T-cell (primary cell): ENCODE results near the gene STK33. TPM values are rescaled to one million over a fixed set of nuclear protein-coding genes. Genes with fewer than 3 reads are reported as not detected.

ENCODE experiments used
- ATAC-seq, 4 experiments: fragments of 200-7000 bp in 3 of 4; fragments of 150-1000 bp in 1 of 4; cut with Tn5 transposase; replicated peaks in 1 of 4; 1 replicate in 3 of 4; 2 replicates in 1 of 4; pipeline ENCODE4 v1.10.0; 2021; ENCODE audit warnings: moderate library complexity in 3 of 4, mild to moderate bottlenecking in 2 of 4, moderate number of reproducible peaks in 1 of 4
- CTCF ChIA-PET, 2 donors: fragments of 300-600 bp; sonication (Branson Sonifier 250); formaldehyde crosslinking; loops; one replicate each; lab custom pipeline; 2022; ENCODE audit warnings: antibody characterized with exemption in 2 of 2; lab: Charles Lee
- POLR2A ChIA-PET, 2 donors: fragments of 300-600 bp; sonication (Branson Sonifier 250); formaldehyde crosslinking; loops; one replicate each; lab custom pipeline; 2022; ENCODE audit warnings: antibody characterized with exemption in 2 of 2; lab: Charles Lee
- DNase-seq, 35 experiments: peaks; one replicate each; pipeline versions ENCODE4 v3.0.0 to v3.0.0-alpha.2; 2013 to 2023
- H3K27ac ChIP-seq: one replicate; pipeline ENCODE4 v1.5.1; 2013; ENCODE audit warnings: low read length
- H3K27me3 ChIP-seq, 2 experiments: replicated peaks in 1 of 2; 1 replicate in 1 of 2; 2 replicates in 1 of 2; pipeline versions ENCODE4 v1.6.1 to v1.7.0; 2013; ENCODE audit warnings: low read length in 1 of 2, mixed read lengths in 1 of 2; ENCODE audit not compliant: control insufficient read depth in 2 of 2, insufficient read depth in 2 of 2; ENCODE audit errors: extremely low read depth in 1 of 2
- H3K36me3 ChIP-seq, 2 donors: 1 replicate in 1 of 2; 2 replicates in 1 of 2; pipeline versions ENCODE4 v1.6.1 to v1.7.0; 2013; ENCODE audit warnings: low read length in 1 of 2; ENCODE audit not compliant: control insufficient read depth in 2 of 2, insufficient read depth in 1 of 2; ENCODE audit errors: extremely low read depth in 1 of 2
- H3K4me1 ChIP-seq, 2 experiments: 1 replicate in 1 of 2; 2 replicates in 1 of 2; pipeline versions ENCODE4 v1.6.1 to v1.7.0; 2013; ENCODE audit warnings: low read length in 2 of 2, mixed read lengths in 1 of 2; ENCODE audit not compliant: insufficient read depth in 2 of 2, control insufficient read depth in 1 of 2; ENCODE audit errors: extremely low read depth in 1 of 2
- H3K4me3 ChIP-seq, 2 donors: 1 replicate in 1 of 2; 2 replicates in 1 of 2; pipeline versions ENCODE4 v1.5.1 to v1.7.0; 2013; ENCODE audit warnings: mild to moderate bottlenecking in 2 of 2, low read length in 1 of 2, moderate library complexity in 1 of 2; ENCODE audit not compliant: control insufficient read depth in 1 of 2; ENCODE audit errors: extremely low read depth in 1 of 2
- H3K9me3 ChIP-seq: 2 replicates; pipeline ENCODE4 v1.7.0; 2013
- H3K27ac Mint-ChIP-seq, 2 donors: one replicate each; pipeline ENCODE4 v1.8.0; 2020 to 2021; ENCODE audit warnings: mild to moderate bottlenecking in 2 of 2, mixed read lengths in 2 of 2
- H3K27me3 Mint-ChIP-seq, 2 donors: one replicate each; pipeline ENCODE4 v1.8.0; 2021 to 2022; ENCODE audit warnings: mixed read lengths in 2 of 2
- H3K36me3 Mint-ChIP-seq: one replicate; pipeline ENCODE4 v1.8.0; 2021; ENCODE audit warnings: mixed read lengths
- H3K4me1 Mint-ChIP-seq, 3 donors: one replicate each; pipeline ENCODE4 v1.8.0; 2020 to 2022; ENCODE audit warnings: mixed read lengths in 3 of 3, mild to moderate bottlenecking in 1 of 3
- H3K4me3 Mint-ChIP-seq, 3 donors: one replicate each; pipeline ENCODE4 v1.8.0; 2020 to 2022; ENCODE audit warnings: mild to moderate bottlenecking in 3 of 3, mixed read lengths in 3 of 3, moderate library complexity in 3 of 3
- H3K9me3 Mint-ChIP-seq, 3 donors: one replicate each; pipeline ENCODE4 v1.8.0; 2020 to 2022; ENCODE audit warnings: mixed read lengths in 3 of 3
- WGBS: methylation state at CpG from one replicate; pipeline ENCODE4 v1.1.5; 2013; ENCODE audit warnings: missing lambda C conversion rate; ENCODE audit not compliant: insufficient coverage; 5-methylcytosine and 5-hydroxymethylcytosine counted together
- total RNA-seq, 35 experiments: library from RNA in 6 of 35; stranded (reverse) in 6 of 35; fragments of 120-200 nt in 1 of 35; gene quantifications; one replicate each; pipeline versions ENCODE4 v1.2.1 to v1.2.4 and lab custom pipeline; 2013 to 2026

The STK33 gene
- total RNA-seq, 5 donors from 2014 or later (not counting 1 experiment from before 2014, with no cell fraction given), result 0.30 to 1.5 (median 1.3) TPM

- H3K27me3 Mint-ChIP-seq, result peaks cover 0 to 3% of the 10 kb centered on the region in 2 donors
- no peaks in the 10 kb centered on the region for H3K36me3 Mint-ChIP-seq
- ATAC-seq (no peak), DNase-seq (no peak)
- Histone ChIP-seq H3K4me3 (no peak overlapping the region), H3K27me3 (peaks cover 0 to 11% of the 10 kb centered on the region in 2 experiments), H3K27ac (no peak overlapping the region), H3K36me3 (no peaks in the 10 kb centered on the region), H3K9me3 (no peaks in the 10 kb centered on the region), H3K4me1 (no peaks in the 10 kb centered on the region)
- ChIA-PET POLR2A (no interaction called here), CTCF (no interaction called here)
- no peaks in the 10 kb centered on the region for H3K9me3 Mint-ChIP-seq
- H3K4me3 Mint-ChIP-seq, result no peak overlapping the region
- H3K27ac Mint-ChIP-seq, result no peak overlapping the region
- WGBS, result 88% methylated on average over 4 of the region's 12 CpGs
- H3K4me1 Mint-ChIP-seq, result no peaks in the 10 kb centered on the region
Measured at GRCh38 chr11:8361664-8362210, 232.3 kb downstream of the STK33 start.

GRCh38 chr11:8361206-8361605, 232.8 kb downstream of the STK33 start:
- POLR2A ChIA-PET, result no interaction called here
- H3K4me3 ChIP-seq, result no peak overlapping the region
- WGBS, result 64% methylated on average over 7 of the region's 7 CpGs
- CTCF ChIA-PET, result no interaction called here
- DNase-seq, result no peak
- no peaks in the 10 kb centered on the region for H3K4me1 Mint-ChIP-seq
- peaks cover 0 to 3% of the 10 kb centered on the region in 2 donors for H3K27me3 Mint-ChIP-seq
- no peak for ATAC-seq
- no peaks in the 10 kb centered on the region for H3K36me3 Mint-ChIP-seq
- no peaks in the 10 kb centered on the region for H3K9me3 Mint-ChIP-seq
- no peak overlapping the region for H3K27ac ChIP-seq
- H3K36me3 ChIP-seq, result no peaks in the 10 kb centered on the region
- no peak overlapping the region for H3K4me3 Mint-ChIP-seq
- no peaks in the 10 kb centered on the region for H3K4me1 ChIP-seq
- H3K9me3 ChIP-seq, result no peaks in the 10 kb centered on the region
- H3K27ac Mint-ChIP-seq, result no peak overlapping the region
- peaks cover 0 to 11% of the 10 kb centered on the region in 2 experiments for H3K27me3 ChIP-seq

GRCh38 chr11:8360086-8360828, 233.8 kb downstream of the STK33 start:
- Histone ChIP-seq H3K27me3 (peaks cover 0 to 9% of the 10 kb centered on the region in 2 experiments), H3K9me3 (no peaks in the 10 kb centered on the region), H3K4me1 (no peaks in the 10 kb centered on the region), H3K36me3 (no peaks in the 10 kb centered on the region), H3K27ac (no peak overlapping the region), H3K4me3 (no peak overlapping the region)
- Mint-ChIP-seq H3K4me1 (no peaks in the 10 kb centered on the region), H3K27ac (no peak overlapping the region), H3K36me3 (no peaks in the 10 kb centered on the region), H3K9me3 (no peaks in the 10 kb centered on the region), H3K4me3 (no peak overlapping the region), H3K27me3 (peaks cover 4 to 7% of the 10 kb centered on the region in 2 donors)
- CTCF ChIA-PET, result no interaction called here
- ATAC-seq, result no peak
- 85% methylated on average over 5 of the region's 9 CpGs for WGBS
- DNase-seq, result no peak
- POLR2A ChIA-PET, result no interaction called here

GRCh38 chr11:8359521-8359920, 234.5 kb downstream of the STK33 start:
- Mint-ChIP-seq H3K4me3 (no peak overlapping the region), H3K4me1 (peaks cover 3 to 4% (median 3%) of the 10 kb centered on the region in 3 donors), H3K36me3 (no peaks in the 10 kb centered on the region), H3K9me3 (no peaks in the 10 kb centered on the region), H3K27ac (no peak overlapping the region), H3K27me3 (peaks cover 6 to 9% of the 10 kb centered on the region in 2 donors)
- POLR2A ChIA-PET, result no interaction called here
- no peak for DNase-seq
- H3K9me3 ChIP-seq, result no peaks in the 10 kb centered on the region
- H3K4me3 ChIP-seq, result no peak overlapping the region
- 40% methylated on average over 1 of the region's 6 CpGs for WGBS
- H3K27me3 ChIP-seq, result peaks cover 0 to 13% of the 10 kb centered on the region in 2 experiments
- peaks cover 0 to 5% of the 10 kb centered on the region in 2 experiments for H3K4me1 ChIP-seq
- ATAC-seq, result no peak
- CTCF ChIA-PET, result no interaction called here
- no peaks in the 10 kb centered on the region for H3K36me3 ChIP-seq
- H3K27ac ChIP-seq, result no peak overlapping the region

GRCh38 chr11:8357891-8358566, 236.0 kb downstream of the STK33 start:
- ChIA-PET CTCF (no interaction called here), POLR2A (no interaction called here)
- no peak for DNase-seq
- Mint-ChIP-seq H3K4me1 (peaks cover 4 to 7% (median 4%) of the 10 kb centered on the region in 3 donors), H3K36me3 (no peaks in the 10 kb centered on the region), H3K4me3 (no peak overlapping the region), H3K27ac (no peak overlapping the region), H3K27me3 (peaks cover 17 to 18% of the 10 kb centered on the region in 2 donors), H3K9me3 (no peaks in the 10 kb centered on the region)
- no peaks in the 10 kb centered on the region for H3K36me3 ChIP-seq
- no peaks in the 10 kb centered on the region for H3K9me3 ChIP-seq
- H3K27me3 ChIP-seq, result peaks cover 0 to 27% of the 10 kb centered on the region in 2 experiments
- peaks cover 0 to 8% of the 10 kb centered on the region in 2 experiments for H3K4me1 ChIP-seq
- WGBS, result 87% methylated on average over 4 of the region's 13 CpGs
- H3K4me3 ChIP-seq, result no peak overlapping the region
- no peak for ATAC-seq
- no peak overlapping the region for H3K27ac ChIP-seq

- Histone ChIP-seq H3K36me3 (no peaks in the 10 kb centered on the region), H3K9me3 (no peaks in the 10 kb centered on the region), H3K4me3 (no peak overlapping the region), H3K27ac (no peak overlapping the region), H3K27me3 (peaks cover 0 to 30% of the 10 kb centered on the region in 2 experiments), H3K4me1 (peaks cover 0 to 8% of the 10 kb centered on the region in 2 experiments)
- ChIA-PET CTCF (no interaction called here), POLR2A (no interaction called here)
- peaks cover 17 to 18% of the 10 kb centered on the region in 2 donors for H3K27me3 Mint-ChIP-seq
- H3K9me3 Mint-ChIP-seq, result no peaks in the 10 kb centered on the region
- H3K4me1 Mint-ChIP-seq, result peaks cover 4 to 7% (median 4%) of the 10 kb centered on the region in 3 donors
- H3K27ac Mint-ChIP-seq, result no peak overlapping the region
- no peaks in the 10 kb centered on the region for H3K36me3 Mint-ChIP-seq
- ATAC-seq (no peak), DNase-seq (no peak)
- H3K4me3 Mint-ChIP-seq, result no peak overlapping the region
- WGBS, result 100% methylated on average over 1 of the region's 4 CpGs
Measured at GRCh38 chr11:8357505-8357888, 236.5 kb downstream of the STK33 start.
